ENCODE results near the gene ART5.
A peak's percentile ranks its signal among the peaks of the same experiment; 100 is the strongest.

ART5 gene, protein sequence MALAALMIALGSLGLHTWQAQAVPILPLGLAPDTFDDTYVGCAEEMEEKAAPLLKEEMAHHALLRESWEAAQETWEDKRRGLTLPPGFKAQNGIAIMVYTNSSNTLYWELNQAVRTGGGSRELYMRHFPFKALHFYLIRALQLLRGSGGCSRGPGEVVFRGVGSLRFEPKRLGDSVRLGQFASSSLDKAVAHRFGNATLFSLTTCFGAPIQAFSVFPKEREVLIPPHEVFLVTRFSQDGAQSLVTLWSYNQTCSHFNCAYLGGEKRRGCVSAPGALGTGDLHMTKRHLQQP

DNA sequence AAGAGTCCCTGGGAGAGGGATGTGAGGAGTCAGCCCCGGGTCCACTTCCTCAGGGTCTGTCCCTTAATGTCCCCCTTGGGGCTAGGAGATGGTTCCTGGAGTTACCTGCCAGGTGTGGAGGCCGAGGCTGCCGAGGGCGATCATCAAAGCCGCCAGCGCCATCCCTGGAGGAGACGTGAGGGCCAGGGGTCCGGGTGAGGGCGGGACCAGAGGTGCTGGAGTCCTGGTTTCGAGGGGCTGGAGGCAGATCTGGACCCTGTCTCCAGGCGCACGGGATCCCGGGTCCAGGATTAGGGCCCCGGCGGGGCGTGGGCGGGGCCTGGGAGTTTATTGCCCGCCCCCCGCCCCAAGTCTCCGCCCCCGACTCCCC is at the start of gene ART5:
Gene ART5, minus strand, starts transcription at position 292 of the 370 bp plus-strand sequence. Its CDS starts 130 bp downstream, at position 162.
- H3K9me3 Mint-ChIP-seq = peaks cover 8% of the 10 kb centered on the region
- H3K36me3 Mint-ChIP-seq (ENCODE audit: low read depth) = no peaks in the 10 kb centered on the region
- H3K27me3 Mint-ChIP-seq = peaks cover 41% of the 10 kb centered on the region
- peaks cover 19% of the 10 kb centered on the region for H3K4me1 Mint-ChIP-seq (ENCODE audit: low read depth)
- peak within 1 kb of the TSS; percentile 61 for H3K4me3 Mint-ChIP-seq
- H3K27ac Mint-ChIP-seq = no peak within 1 kb of the TSS
- intact Hi-C loops (cut with micrococcal nuclease) = no loop called here

- no peak overlapping the region for H3K4me3 Mint-ChIP-seq
- no peaks in the 10 kb centered on the region for H3K27me3 Mint-ChIP-seq
- no peaks in the 10 kb centered on the region for H3K9me3 Mint-ChIP-seq
- intact Hi-C loops (cut with micrococcal nuclease) = no loop called here
- H3K4me1 Mint-ChIP-seq (ENCODE audit: low read depth) = no peaks in the 10 kb centered on the region
- H3K36me3 Mint-ChIP-seq (ENCODE audit: low read depth) = peaks cover 96% of the 10 kb centered on the region
- H3K27ac Mint-ChIP-seq = no peak overlapping the region
Observed at GRCh38 chr11:3686751-3687150, 45.0 kb upstream of the ART5 start.

- Mint-ChIP-seq H3K27ac (no peak overlapping the region), H3K36me3 (ENCODE audit: low read depth) (peaks cover 96% of the 10 kb centered on the region), H3K9me3 (no peaks in the 10 kb centered on the region)
Observed at GRCh38 chr11:3685923-3686322, 44.1 kb upstream of the ART5 start.

DNA sequence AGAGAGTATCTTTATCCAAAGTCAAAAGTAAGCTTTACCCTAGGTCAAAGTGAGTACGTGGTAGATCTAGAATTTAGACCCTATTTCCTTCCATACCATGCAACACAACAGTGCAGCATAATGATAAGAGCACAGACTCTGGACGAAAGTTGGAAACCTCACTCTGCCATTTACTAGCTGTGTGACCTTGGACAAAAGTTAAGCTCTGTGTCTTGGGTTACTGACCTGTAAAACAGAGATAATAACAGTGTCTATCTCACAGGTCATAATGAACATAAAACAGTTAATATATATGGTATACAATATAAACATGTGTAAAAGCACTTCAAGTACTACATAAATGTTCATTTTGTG is 43.0 kb upstream of the ART5 start:
- intact Hi-C loops (cut with micrococcal nuclease) = no loop called here
- Mint-ChIP-seq H3K4me3 (no peak overlapping the region), H3K9me3 (no peaks in the 10 kb centered on the region), H3K27me3 (no peaks in the 10 kb centered on the region), H3K4me1 (ENCODE audit: low read depth) (no peaks in the 10 kb centered on the region), H3K27ac (no peak overlapping the region), H3K36me3 (ENCODE audit: low read depth) (peaks cover 96% of the 10 kb centered on the region)

More at GRCh38 chr11:3685923-3686322, 44.1 kb upstream of the ART5 start:
- Mint-ChIP-seq H3K4me3 (no peak overlapping the region), H3K4me1 (ENCODE audit: low read depth) (no peaks in the 10 kb centered on the region), H3K27me3 (no peaks in the 10 kb centered on the region)
- intact Hi-C loops (cut with micrococcal nuclease) = no loop called here

DNA sequence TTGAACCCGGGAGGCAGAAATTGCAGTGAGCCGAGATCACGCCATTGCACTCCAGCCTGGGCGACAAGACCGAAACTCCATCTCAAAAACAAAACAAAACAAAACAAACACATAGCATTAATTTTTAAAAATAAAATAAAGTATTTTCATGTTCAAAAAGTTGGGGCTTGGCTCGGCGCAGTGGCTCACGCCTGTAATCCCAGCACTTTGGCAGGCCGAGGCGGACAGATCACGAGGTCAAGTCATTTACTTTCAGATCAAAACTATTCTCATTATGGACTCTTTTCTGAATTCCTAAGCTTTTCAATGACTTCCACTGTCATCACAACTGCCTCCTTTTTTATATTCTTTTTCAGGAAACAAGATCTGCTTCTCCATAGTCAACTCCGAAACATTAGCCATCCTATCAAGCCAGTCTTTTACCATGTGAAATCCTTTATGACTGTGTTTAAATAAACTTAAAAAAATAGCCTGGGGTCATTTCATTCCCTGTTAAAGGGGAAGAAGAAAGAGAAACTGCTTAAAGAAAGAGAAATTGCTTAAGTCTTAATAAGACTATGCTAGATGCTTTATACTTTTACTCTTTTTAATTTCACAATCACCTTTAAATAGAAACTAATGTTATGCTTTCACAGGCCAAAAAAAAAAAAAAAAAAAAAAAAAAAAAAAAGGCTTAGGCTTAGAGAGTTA is 42.5 kb upstream of the ART5 start:
- intact Hi-C loops (cut with micrococcal nuclease) = no loop called here
- Mint-ChIP-seq H3K36me3 (ENCODE audit: low read depth) (peaks cover 96% of the 10 kb centered on the region), H3K9me3 (no peaks in the 10 kb centered on the region)

DNA sequence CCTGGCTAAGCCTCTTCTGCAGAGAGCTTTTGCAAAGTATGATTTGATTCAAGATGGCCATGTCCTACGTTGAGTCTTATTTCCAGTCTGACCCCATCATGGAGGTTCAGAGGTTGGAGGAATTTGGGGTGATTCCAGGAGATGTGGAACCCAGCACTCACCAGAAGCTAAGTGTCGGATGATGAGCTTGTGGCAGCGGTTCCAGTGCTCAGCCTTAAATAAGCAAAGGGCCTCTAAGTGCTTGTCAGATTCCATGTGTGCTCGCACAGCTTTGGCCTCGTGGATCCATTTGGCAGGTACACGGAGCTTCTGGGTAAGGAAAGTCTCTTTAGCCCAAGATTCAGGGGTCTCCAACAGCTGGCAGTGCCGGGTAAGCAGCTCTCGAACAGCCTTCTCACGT is 41.2 kb upstream of the ART5 start:
- Mint-ChIP-seq H3K9me3 (no peaks in the 10 kb centered on the region), H3K27me3 (no peaks in the 10 kb centered on the region), H3K4me3 (no peak overlapping the region), H3K36me3 (ENCODE audit: low read depth) (peaks cover 96% of the 10 kb centered on the region), H3K27ac (no peak overlapping the region), H3K4me1 (ENCODE audit: low read depth) (no peaks in the 10 kb centered on the region)
- intact Hi-C loops (cut with micrococcal nuclease) = no loop called here

More for the DNA sequence above, 42.5 kb upstream of the ART5 start:
- H3K27ac Mint-ChIP-seq = no peak overlapping the region
- H3K4me1 Mint-ChIP-seq (ENCODE audit: low read depth) = no peaks in the 10 kb centered on the region
- no peak overlapping the region for H3K4me3 Mint-ChIP-seq
- no peaks in the 10 kb centered on the region for H3K27me3 Mint-ChIP-seq

DNA sequence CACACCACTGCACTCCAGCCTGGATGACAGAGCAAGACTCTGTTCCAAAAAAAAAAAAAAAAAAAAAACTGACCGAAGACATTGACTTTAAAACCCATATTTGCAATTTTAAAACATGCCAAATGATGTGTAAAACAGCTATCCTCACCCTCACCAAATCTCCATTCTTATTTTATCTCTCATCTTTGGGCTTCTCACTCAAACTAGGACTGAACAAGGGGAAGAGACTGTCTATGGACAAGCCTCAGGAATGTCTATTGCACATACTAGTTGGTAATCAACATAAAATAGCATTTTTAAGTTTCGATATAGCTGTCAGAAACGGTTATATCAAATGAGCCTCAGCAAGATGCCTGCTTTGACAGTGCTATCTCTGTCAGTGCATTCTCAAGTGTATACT is 37.3 kb upstream of the ART5 start:
- Mint-ChIP-seq H3K4me3 (no peak overlapping the region), H3K27ac (no peak overlapping the region), H3K27me3 (no peaks in the 10 kb centered on the region), H3K4me1 (ENCODE audit: low read depth) (no peaks in the 10 kb centered on the region), H3K36me3 (ENCODE audit: low read depth) (peaks cover 98% of the 10 kb centered on the region), H3K9me3 (no peaks in the 10 kb centered on the region)
- intact Hi-C loops (cut with micrococcal nuclease) = no loop called here

DNA sequence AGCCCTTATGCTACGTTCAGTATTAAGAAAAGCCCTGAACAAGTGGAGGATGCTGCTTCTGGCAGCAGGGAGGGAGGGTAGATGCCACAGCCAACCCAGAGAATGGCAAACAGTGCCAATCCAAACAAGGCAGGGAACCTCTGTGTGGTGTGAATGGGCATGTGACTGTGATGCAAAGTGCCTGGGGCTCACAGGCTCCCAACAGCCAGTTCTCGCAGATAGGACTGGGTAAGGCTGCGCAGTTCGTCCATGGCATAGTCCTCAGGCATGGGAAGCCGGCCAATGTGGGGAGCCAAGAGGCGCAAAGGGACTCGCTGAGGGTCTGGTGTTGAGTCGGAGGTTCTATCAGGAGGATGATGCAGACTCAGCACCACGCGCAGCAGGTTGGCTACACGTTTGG is 34.2 kb upstream of the ART5 start:
- peaks cover 97% of the 10 kb centered on the region for H3K36me3 Mint-ChIP-seq (ENCODE audit: low read depth)
- H3K9me3 Mint-ChIP-seq = no peaks in the 10 kb centered on the region
- no peaks in the 10 kb centered on the region for H3K4me1 Mint-ChIP-seq (ENCODE audit: low read depth)
- H3K27ac Mint-ChIP-seq = peak overlapping the region; percentile 0
- H3K4me3 Mint-ChIP-seq = no peak overlapping the region
- intact Hi-C loops (cut with micrococcal nuclease) = no loop called here
- H3K27me3 Mint-ChIP-seq = no peaks in the 10 kb centered on the region

DNA sequence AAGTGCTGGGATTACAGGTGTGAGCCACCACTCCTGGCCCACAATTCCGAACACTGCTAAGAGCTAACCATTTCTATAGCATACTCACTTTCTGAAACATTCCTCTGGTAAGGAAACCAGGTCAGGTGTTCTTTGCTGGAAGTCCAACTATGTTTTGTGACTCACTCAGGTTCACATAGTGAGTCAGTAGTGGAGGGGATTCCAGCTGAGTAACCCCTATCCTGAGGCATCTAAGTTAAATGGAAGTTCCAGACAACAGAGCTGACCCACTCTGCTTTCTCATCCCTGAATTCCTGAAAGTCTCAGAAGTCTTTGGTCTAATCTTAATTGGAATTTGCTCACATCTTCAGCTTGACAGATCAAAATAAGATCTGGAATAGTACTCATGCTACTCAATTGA is 32.4 kb upstream of the ART5 start:
- intact Hi-C loops (cut with micrococcal nuclease) = no loop called here
- H3K36me3 Mint-ChIP-seq (ENCODE audit: low read depth) = peaks cover 97% of the 10 kb centered on the region

GRCh38 chr11:3671334-3672254 is 29.8 kb upstream of the ART5 start, which contains the start of gene CHRNA10:
Gene CHRNA10, minus strand, starts transcription at chr11:3671384. Its CDS starts 72 bp downstream, at chr11:3671312.
- intact Hi-C loops (cut with micrococcal nuclease) = no loop called here
- Mint-ChIP-seq H3K9me3 (no peaks in the 10 kb centered on the region), H3K36me3 (ENCODE audit: low read depth) (peaks cover 90% of the 10 kb centered on the region), H3K27me3 (no peaks in the 10 kb centered on the region), H3K4me1 (ENCODE audit: low read depth) (no peaks in the 10 kb centered on the region), H3K4me3 (no peak within 1 kb of the TSS), H3K27ac (peak within 1 kb of the TSS; percentile 4)

More for the DNA sequence above, 32.4 kb upstream of the ART5 start:
- H3K4me1 Mint-ChIP-seq (ENCODE audit: low read depth) = no peaks in the 10 kb centered on the region
- no peak overlapping the region for H3K27ac Mint-ChIP-seq
- no peaks in the 10 kb centered on the region for H3K27me3 Mint-ChIP-seq
- H3K4me3 Mint-ChIP-seq = no peak overlapping the region
- H3K9me3 Mint-ChIP-seq = no peaks in the 10 kb centered on the region

DNA sequence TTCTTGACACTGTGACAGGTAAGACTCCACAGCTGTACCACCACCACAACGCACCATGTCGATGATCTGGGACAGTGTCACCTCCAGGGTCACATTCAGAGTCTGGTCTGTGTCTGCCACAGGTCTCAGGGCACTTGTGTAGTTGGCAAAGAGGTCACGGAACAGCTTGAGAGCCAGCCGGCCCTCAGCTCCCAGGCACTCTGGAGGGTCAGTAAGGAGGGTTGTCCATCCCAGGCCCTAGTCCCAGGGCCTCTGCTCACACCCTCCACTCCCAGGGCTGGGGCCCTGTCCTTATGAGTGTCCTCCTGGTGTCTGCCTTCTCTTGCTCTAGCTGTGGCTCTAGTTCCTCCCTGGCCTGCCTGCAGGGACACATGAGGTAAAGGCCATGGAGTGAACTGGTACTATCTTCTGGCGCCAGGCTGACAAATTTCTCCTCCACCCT is 28.0 kb upstream of the ART5 start:
- Mint-ChIP-seq H3K9me3 (no peaks in the 10 kb centered on the region), H3K27ac (peak overlapping the region; percentile 4), H3K36me3 (ENCODE audit: low read depth) (peaks cover 92% of the 10 kb centered on the region), H3K4me1 (ENCODE audit: low read depth) (peaks cover 10% of the 10 kb centered on the region), H3K27me3 (no peaks in the 10 kb centered on the region), H3K4me3 (no peak overlapping the region)
- intact Hi-C loops (cut with micrococcal nuclease) = no loop called here

DNA sequence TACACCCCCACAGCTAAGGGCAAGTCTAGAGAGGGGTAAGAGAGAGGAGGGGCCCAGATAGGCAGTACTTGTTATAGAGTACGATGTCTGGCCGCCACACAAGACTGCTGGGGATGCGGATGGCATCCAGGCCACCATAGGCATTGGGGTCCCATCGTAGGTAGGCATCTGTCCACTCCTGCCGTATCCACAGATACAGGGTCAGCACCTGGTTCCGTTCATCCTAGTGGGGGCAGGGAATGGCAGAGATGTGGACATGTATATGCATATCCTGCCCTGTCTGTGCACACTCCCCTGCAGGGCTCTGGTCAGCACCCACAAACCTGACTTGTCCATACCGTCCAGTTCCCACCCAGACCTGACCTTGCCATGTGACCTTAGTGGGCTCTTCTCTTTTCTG is 27.3 kb upstream of the ART5 start:
- no peak overlapping the region for H3K4me3 Mint-ChIP-seq
- no peak overlapping the region for H3K27ac Mint-ChIP-seq
- intact Hi-C loops (cut with micrococcal nuclease) = no loop called here
- no peaks in the 10 kb centered on the region for H3K27me3 Mint-ChIP-seq
- H3K4me1 Mint-ChIP-seq (ENCODE audit: low read depth) = peaks cover 10% of the 10 kb centered on the region
- no peaks in the 10 kb centered on the region for H3K9me3 Mint-ChIP-seq
- H3K36me3 Mint-ChIP-seq (ENCODE audit: low read depth) = peaks cover 93% of the 10 kb centered on the region

DNA sequence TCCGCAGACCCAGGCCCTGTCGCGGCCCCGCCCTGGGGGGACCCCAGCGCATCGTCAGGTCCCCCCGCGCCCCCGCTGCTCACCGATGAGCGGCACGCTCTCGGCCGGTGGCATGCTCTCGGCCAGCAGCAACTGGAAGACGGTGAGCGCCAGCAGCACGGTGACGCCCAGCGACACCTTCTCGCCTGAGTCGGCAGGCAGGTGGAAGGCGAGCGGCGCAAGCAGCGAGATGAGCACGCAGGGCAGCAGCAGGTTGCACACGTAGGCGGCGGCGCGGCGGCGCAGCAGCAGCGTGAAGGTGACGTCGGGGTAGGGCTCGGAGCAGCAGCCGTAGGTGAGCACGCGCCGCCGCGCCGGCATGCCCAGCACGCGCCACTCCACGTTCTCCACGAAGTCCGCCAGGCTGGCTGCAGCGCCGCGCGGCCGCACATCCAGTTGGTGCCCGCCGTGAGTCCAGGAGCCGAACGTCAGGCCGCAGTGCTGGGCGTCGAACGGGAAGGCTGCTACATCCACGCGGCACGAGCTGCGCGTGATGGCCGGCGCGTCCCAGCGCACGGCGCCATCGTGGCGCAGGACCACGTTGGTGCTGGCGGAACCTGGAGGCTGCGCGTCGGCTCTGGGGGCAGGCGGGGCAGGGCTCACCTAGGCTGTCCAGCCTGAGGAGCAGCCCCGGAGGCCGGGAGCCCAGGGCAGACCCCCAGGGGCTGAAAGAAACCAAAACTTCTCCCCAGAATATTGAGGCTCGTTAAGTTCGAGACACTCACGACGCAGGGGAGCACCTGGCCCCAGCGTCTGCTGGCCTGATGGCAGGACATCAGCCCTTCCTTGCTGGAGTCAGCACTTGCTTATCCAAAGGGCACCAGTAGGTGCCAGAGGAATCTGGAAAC is 25.6 kb upstream of the ART5 start:
- peaks cover 80% of the 10 kb centered on the region for H3K36me3 Mint-ChIP-seq (ENCODE audit: low read depth)
- no peak overlapping the region for H3K27ac Mint-ChIP-seq
- no peak overlapping the region for H3K4me3 Mint-ChIP-seq
- no peaks in the 10 kb centered on the region for H3K27me3 Mint-ChIP-seq
- H3K4me1 Mint-ChIP-seq (ENCODE audit: low read depth) = peaks cover 10% of the 10 kb centered on the region
- intact Hi-C loops (cut with micrococcal nuclease) = no loop called here
- no peaks in the 10 kb centered on the region for H3K9me3 Mint-ChIP-seq
